ENCODE measurements around the gene RAB44. TPM values are rescaled to one million over a fixed set of nuclear protein-coding genes. Genes with fewer than 3 reads are reported as not detected.

Gene RAB44
- total RNA-seq, 1 experiment from 2014 or later = 0.11 TPM

DNA sequence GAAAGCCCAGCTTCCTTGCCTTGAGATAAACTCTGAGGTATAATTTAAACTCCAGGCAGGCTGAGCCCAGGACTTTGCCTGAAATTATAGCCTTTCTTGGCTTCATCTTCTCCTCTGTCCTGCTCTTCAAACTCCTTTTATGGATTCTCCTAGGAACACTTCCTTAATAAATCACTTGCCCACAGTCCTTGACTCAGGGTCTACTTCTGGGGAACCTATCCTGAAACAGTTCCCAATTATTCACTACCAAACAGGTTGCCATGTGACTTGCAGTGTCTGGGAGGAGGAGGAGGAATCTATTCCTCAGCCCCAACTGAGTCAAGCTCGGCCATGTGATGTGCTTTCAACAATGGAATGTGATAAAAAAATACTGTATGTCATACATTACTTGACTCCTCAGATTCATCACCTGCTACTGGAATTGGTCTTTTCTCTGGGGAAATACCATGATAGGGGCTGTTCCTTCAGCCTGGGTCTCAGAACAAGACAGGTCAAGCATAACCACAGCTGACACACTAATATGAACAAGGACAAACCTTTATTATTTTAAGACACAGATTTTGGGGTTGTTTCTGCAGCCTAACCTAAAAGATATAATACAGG, 39.6 kb upstream of the RAB44 start:
- ChIA-PET CTCF (interaction anchor here (0.5 kb wide), 1 partner anchor 24 kb away, joined by 3 read pairs; no protein-coding TSS in a partner anchor), POLR2A (interaction anchor here (0.6 kb wide), 1 partner anchor 43 kb away, joined by 3 read pairs; no protein-coding TSS in a partner anchor)
- no peak overlapping the region for H3K4me3 Mint-ChIP-seq
- H3K4me1 Mint-ChIP-seq = peaks cover 16% of the 10 kb centered on the region
- no peak for TF ChIP-seq ZNF671 (CRISPR knock-in tag; IDR thresholded peaks at IDR 0.05)
- TF ChIP-seq CREM (CRISPR knock-in tag; IDR thresholded peaks at IDR 0.05) = no peak
- no peak for TF ChIP-seq RORB (CRISPR knock-in tag; IDR thresholded peaks at IDR 0.05)
- TF ChIP-seq ERG (CRISPR knock-in tag; IDR thresholded peaks at IDR 0.05) = no peak
- no peak for TF ChIP-seq FOXJ3 (CRISPR knock-in tag; IDR thresholded peaks at IDR 0.05; ENCODE audit: borderline replicate concordance)
- TF ChIP-seq, protein P1, sequence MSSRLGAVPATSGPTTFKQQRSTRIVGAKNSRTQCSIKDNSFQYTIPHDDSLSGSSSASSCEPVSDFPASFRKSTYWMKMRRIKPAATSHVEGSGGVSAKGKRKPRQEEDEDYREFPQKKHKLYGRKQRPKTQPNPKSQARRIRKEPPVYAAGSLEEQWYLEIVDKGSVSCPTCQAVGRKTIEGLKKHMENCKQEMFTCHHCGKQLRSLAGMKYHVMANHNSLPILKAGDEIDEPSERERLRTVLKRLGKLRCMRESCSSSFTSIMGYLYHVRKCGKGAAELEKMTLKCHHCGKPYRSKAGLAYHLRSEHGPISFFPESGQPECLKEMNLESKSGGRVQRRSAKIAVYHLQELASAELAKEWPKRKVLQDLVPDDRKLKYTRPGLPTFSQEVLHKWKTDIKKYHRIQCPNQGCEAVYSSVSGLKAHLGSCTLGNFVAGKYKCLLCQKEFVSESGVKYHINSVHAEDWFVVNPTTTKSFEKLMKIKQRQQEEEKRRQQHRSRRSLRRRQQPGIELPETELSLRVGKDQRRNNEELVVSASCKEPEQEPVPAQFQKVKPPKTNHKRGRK (CRISPR knock-in tag; IDR thresholded peaks at IDR 0.05; ENCODE audit: borderline replicate concordance) = no peak
- no peak for TF ChIP-seq NFE2L1 (CRISPR knock-in tag; IDR thresholded peaks at IDR 0.05)
- no peak for TF ChIP-seq ZNF416 (CRISPR knock-in tag; IDR thresholded peaks at IDR 0.05)
- no peak for TF ChIP-seq USF1 (CRISPR knock-in tag; IDR thresholded peaks at IDR 0.05)
- TF ChIP-seq FOXK1 (CRISPR knock-in tag; IDR thresholded peaks at IDR 0.05) = no peak
- no peak for TF ChIP-seq EMX1 (CRISPR knock-in tag; IDR thresholded peaks at IDR 0.05)
- no peak for TF ChIP-seq PREB (CRISPR knock-in tag; IDR thresholded peaks at IDR 0.05; ENCODE audit: borderline replicate concordance)
- TF ChIP-seq, protein P2, sequence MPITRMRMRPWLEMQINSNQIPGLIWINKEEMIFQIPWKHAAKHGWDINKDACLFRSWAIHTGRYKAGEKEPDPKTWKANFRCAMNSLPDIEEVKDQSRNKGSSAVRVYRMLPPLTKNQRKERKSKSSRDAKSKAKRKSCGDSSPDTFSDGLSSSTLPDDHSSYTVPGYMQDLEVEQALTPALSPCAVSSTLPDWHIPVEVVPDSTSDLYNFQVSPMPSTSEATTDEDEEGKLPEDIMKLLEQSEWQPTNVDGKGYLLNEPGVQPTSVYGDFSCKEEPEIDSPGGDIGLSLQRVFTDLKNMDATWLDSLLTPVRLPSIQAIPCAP (CRISPR knock-in tag; IDR thresholded peaks at IDR 0.05) = no peak
- no peak for TF ChIP-seq FOXP4 (CRISPR knock-in tag; IDR thresholded peaks at IDR 0.05)
- no peak for TF ChIP-seq KAT7 (CRISPR knock-in tag; IDR thresholded peaks at IDR 0.05; ENCODE audit: borderline replicate concordance)
- no peak for TF ChIP-seq E2F5 (CRISPR knock-in tag; IDR thresholded peaks at IDR 0.05)
- DNase-seq (ENCODE audit: low spot score) (no peak), ATAC-seq (no peak)
- H3K9me3 Mint-ChIP-seq = no peaks in the 10 kb centered on the region
- no peak overlapping the region for H3K27ac Mint-ChIP-seq
- H3K27me3 Mint-ChIP-seq (ENCODE audit: low read depth) = 0 out of 2 replicates have a peak, but pooled peaks cover 3% of the 10 kb centered on the region
- no peaks in the 10 kb centered on the region for H3K36me3 Mint-ChIP-seq

GRCh38 chr6:36659271-36659670, 38.4 kb upstream of the RAB44 start:
- POLR2A ChIA-PET = no interaction called here
- Mint-ChIP-seq H3K27ac (no peak overlapping the region), H3K4me1 (peaks cover 20% of the 10 kb centered on the region), H3K36me3 (no peaks in the 10 kb centered on the region), H3K4me3 (no peak overlapping the region), H3K27me3 (ENCODE audit: low read depth) (0 out of 2 replicates have a peak, but pooled peaks cover 3% of the 10 kb centered on the region), H3K9me3 (no peaks in the 10 kb centered on the region)
- TF ChIP-seq MXD4 (CRISPR knock-in tag; IDR thresholded peaks at IDR 0.05; ENCODE audit: borderline replicate concordance) (no peak), ATF1 (CRISPR knock-in tag; IDR thresholded peaks at IDR 0.05) (no peak), ETV6 (CRISPR knock-in tag; IDR thresholded peaks at IDR 0.05) (no peak)
- no peak for ATAC-seq
- DNase-seq (ENCODE audit: low spot score) = no peak
- CTCF ChIA-PET = interaction anchor here (1.7 kb wide), 1 partner anchor 44 kb away, joined by 8 read pairs; no protein-coding TSS in a partner anchor

Measured in WTC11 (cell line).